SH-SY5Y (cell line): ENCODE measurements around the gene C2CD2L.

Experiments used
- GATA2 ChIP-seq: IDR thresholded peaks from 2 replicates; pipeline ENCODE4 v1.6.1; 2011; ENCODE audit warnings: mild to moderate bottlenecking, low read depth, low read length
- GATA3 ChIP-seq: IDR thresholded peaks from 2 replicates; pipeline ENCODE4 v1.6.1; 2011; ENCODE audit warnings: low read depth, mild to moderate bottlenecking, low read length, moderate library complexity

GRCh38 chr11:119091966-119092879 lies 14.9 kb upstream of the C2CD2L start:
- TF ChIP-seq GATA2, result no peak
- no peak for TF ChIP-seq GATA3
